K562 (cell line): ENCODE measurements around the gene ARHGAP15. TPM values are rescaled to one million over a fixed set of nuclear protein-coding genes. Genes with fewer than 3 reads are reported as not detected.

Source experiments
- ATAC-seq: fragments of 200-7000 bp; cut with Tn5 transposase; 3 replicates; pipeline ENCODE4 v1.9.1; 2020; ENCODE audit warnings: moderate library complexity
- BruUV-seq: library from RNA; stranded (reverse); fragments of 400-500 nt; replicated peaks from 2 replicates; lab custom pipeline; 2021; lab: Mats Ljungman, UMichigan
- CTCF ChIA-PET: fragments of 300-600 bp; formaldehyde crosslinking; extraction: SDS; loops from one replicate; lab custom pipeline; 2021; ENCODE audit warnings: low intra/inter-chr PET ratio; lab: Yijun Ruan, JAX
- POLR2A ChIA-PET: fragments of 300-600, 350-650 bp; sonication (Branson Sonifier 250); formaldehyde crosslinking; extraction: SDS; loops from one replicate; lab custom pipeline; 2021; ENCODE audit warnings: antibody characterized with exemption, inconsistent platforms; lab: Yijun Ruan, JAX
- DNase-seq, 4 experiments: peaks; one replicate each; pipeline versions ENCODE4 v3.0.0 to v3.0.0-alpha.2; 2011 to 2018; ENCODE audit warnings: low spot score in 3 of 4, mixed read lengths in 3 of 4; ENCODE audit errors: extremely low read depth in 1 of 4
- FAIRE-seq: peaks from 2 replicates; lab custom pipeline; 2011; peaks lifted over from hg19 to GRCh38; lab: Jason Lieb, UNC
- H2AFZ ChIP-seq: 2 replicates; pipeline ENCODE4 v1.6.0; 2011; ENCODE audit warnings: low read depth, low read length, control low read depth, inconsistent platforms
- H3K27ac ChIP-seq: fragments of 200-600 bp; 3 replicates; pipeline ENCODE4 v1.8.0; 2011; ENCODE audit warnings: low read depth, mild to moderate bottlenecking, control low read depth, inconsistent platforms, low read length, moderate library complexity, mixed read lengths; ENCODE audit errors: extremely low read depth
- H3K27me3 ChIP-seq, 2 experiments: fragments of 300-600 bp in 1 of 2; 2 replicates in 1 of 2; 3 replicates in 1 of 2; pipeline versions ENCODE4 v1.6.0 to v1.8.0; 2011; ENCODE audit warnings: inconsistent platforms in 2 of 2, low read length in 2 of 2, mild to moderate bottlenecking in 1 of 2, mixed read lengths in 1 of 2, moderate library complexity in 1 of 2; ENCODE audit not compliant: control insufficient read depth in 2 of 2, insufficient read depth in 2 of 2
- H3K36me3 ChIP-seq: fragments of 300-600 bp; 3 replicates; pipeline ENCODE4 v1.8.0; 2011; ENCODE audit warnings: mild to moderate bottlenecking, low read length, inconsistent platforms; ENCODE audit not compliant: control insufficient read depth, insufficient read depth
- H3K4me1 ChIP-seq, 2 experiments: fragments of 200-600 bp in 1 of 2; replicated peaks in 1 of 2; 2 replicates in 1 of 2; 3 replicates in 1 of 2; pipeline versions ENCODE4 v1.5.1 to v1.8.0; 2011; ENCODE audit warnings: inconsistent platforms in 2 of 2, low read length in 2 of 2, mild to moderate bottlenecking in 1 of 2, mixed read lengths in 1 of 2, moderate library complexity in 1 of 2; ENCODE audit not compliant: control insufficient read depth in 2 of 2, insufficient read depth in 2 of 2
- H3K4me2 ChIP-seq: 2 replicates; pipeline ENCODE4 v1.6.1; 2011; ENCODE audit warnings: low read length, control low read depth, inconsistent platforms, mixed read lengths; ENCODE audit not compliant: insufficient read depth
- H3K4me3 ChIP-seq: fragments of 200-600 bp; sonication (generic), shearing (Covaris generic); 2 replicates; pipeline ENCODE4 v1.5.1; 2016; ENCODE audit warnings: control low read depth, inconsistent platforms
- H3K79me2 ChIP-seq: fragments of 200-600 bp; 3 replicates; pipeline ENCODE4 v1.8.0; 2011; ENCODE audit warnings: low read length, inconsistent platforms; ENCODE audit not compliant: control insufficient read depth, insufficient read depth
- H3K9ac ChIP-seq, 2 experiments: 2 replicates each; pipeline versions ENCODE4 v1.6.0 to v1.6.1; 2011; ENCODE audit warnings: low read depth in 2 of 2, low read length in 2 of 2, control low read depth in 1 of 2, inconsistent platforms in 1 of 2, mild to moderate bottlenecking in 1 of 2, mixed read lengths in 1 of 2; ENCODE audit not compliant: insufficient read depth in 1 of 2
- H3K9me1 ChIP-seq: one replicate; pipeline ENCODE4 v1.6.0; 2011; ENCODE audit warnings: inconsistent platforms, mild to moderate bottlenecking, low read length, moderate library complexity; ENCODE audit not compliant: control insufficient read depth, insufficient read depth
- H3K9me3 ChIP-seq: replicated peaks from 2 replicates; pipeline ENCODE4 v1.5.1; 2011; ENCODE audit warnings: low read depth, low read length, inconsistent platforms; ENCODE audit not compliant: control insufficient read depth, insufficient read depth
- H4K20me1 ChIP-seq: replicated peaks from 2 replicates; pipeline ENCODE4 v1.6.1; 2011; ENCODE audit warnings: low read length, inconsistent platforms, mixed read lengths; ENCODE audit not compliant: control insufficient read depth, insufficient read depth
- BCLAF1 ChIP-seq, 2 experiments: fragments of 450-650 bp in 1 of 2; IDR thresholded peaks; 2 replicates each; pipeline ENCODE4 v1.6.1; 2011 to 2017; ENCODE audit warnings: low read depth in 2 of 2, antibody characterized with exemption in 1 of 2, borderline replicate concordance in 1 of 2, low read length in 1 of 2, mild to moderate bottlenecking in 1 of 2, mixed read lengths in 1 of 2; ENCODE audit not compliant: control insufficient read depth in 1 of 2
- CCAR2 ChIP-seq: fragments of 200-400 bp; formaldehyde crosslinking; IDR thresholded peaks from 2 replicates; pipeline ENCODE4 v1.6.1; 2017; ENCODE audit warnings: mild to moderate bottlenecking, low read depth, low read length
- GABPA ChIP-seq: fragments of 200-800 bp; sonication (Bioruptor generic); conservative IDR thresholded peaks from 2 replicates; pipeline ENCODE4 v1.6.1; 2016; ENCODE audit warnings: low read depth, missing genetic modification characterization, missing compliant biosample characterization
- RERE ChIP-seq: sonication (generic); formaldehyde crosslinking; IDR thresholded peaks from 2 replicates; pipeline ENCODE4 v1.8.0; 2023; ENCODE audit warnings: missing genetic modification reagents, mild to moderate bottlenecking, borderline replicate concordance
- ZNF436 ChIP-seq: fragments of 250-450, 450-650 bp; sonication (Bioruptor Pico); formaldehyde crosslinking; IDR thresholded peaks from 2 replicates; pipeline ENCODE4 v1.7.0; 2020; ENCODE audit warnings: mild to moderate bottlenecking
- ZSCAN32 ChIP-seq: fragments of 450-650 bp; formaldehyde crosslinking; IDR thresholded peaks from 2 replicates; pipeline ENCODE4 v1.4.0; 2020; ENCODE audit warnings: mild to moderate bottlenecking, moderate library complexity
- WGBS: fragments of 100-300 bp; shearing (Covaris generic); methylation state at CpG from one replicate; pipeline ENCODE4 v1.1.6; 2016; ENCODE audit warnings: low coverage, mixed read lengths; ENCODE audit not compliant: insufficient coverage; ENCODE audit errors: missing lambda C conversion rate; 5-methylcytosine and 5-hydroxymethylcytosine counted together
- in situ Hi-C: fragments of 300-500 bp; cut with MboI; formaldehyde crosslinking; loops from 4 replicates; pipeline ENCODE4 v1.15.0; 2018; ENCODE audit warnings: inconsistent platforms, mixed read lengths
- intact Hi-C: fragments of 100-400 bp; cut with micrococcal nuclease; formaldehyde crosslinking; loops from 2 replicates; pipeline ENCODE4 v1.14.2; 2022
- polyA plus RNA-seq, 8 experiments: library from polyadenylated mRNA; depleted of rRNA in 4 of 8; stranded (reverse) in 5 of 8; unstranded in 3 of 8; fragments of >200 nt; fragmentation: Nextera tagmentation in 2 of 8; fragmentation: Illumina TruSeq in 1 of 8; extraction: Ambion mirVana in 2 of 8; extraction: Trizol in 1 of 8; gene quantifications; 2 replicates each; pipeline versions ENCODE4 v1.2.1 to v1.2.3, GENCODE V29; 2011 to 2014; ENCODE audit warnings: inconsistent platforms in 1 of 8, missing spikeins in 1 of 8
- total RNA-seq, 7 experiments: library from RNA; depleted of rRNA in 6 of 7; stranded (reverse); fragments of >200 nt in 6 of 7; fragmentation: Illumina TruSeq in 2 of 7; extraction: Trizol in 2 of 7; gene quantifications; 2 replicates each; pipeline versions ENCODE4 v1.2.1 to v1.2.3, GENCODE V29; 2011 to 2021; ENCODE audit warnings: low replicate concordance in 1 of 7

ARHGAP15 gene
- total and polyA plus RNA-seq, 9 of the 15 experiments (the other 6 are each of a cell fraction or from before 2014, with no cell fraction given): 1.5 to 17.9 (median 7.9) TPM

- CTCF ChIA-PET: no interaction called here
- intact Hi-C loops: no loop called here
- no peak for ATAC-seq
These were observed 47.6 kb upstream of the ARHGAP15 start for GRCh38 chr2:143081616-143082015.

GRCh38 chr2:143083636-143084035 lies 45.6 kb upstream of the ARHGAP15 start:
- Histone ChIP-seq H3K79me2 (no peaks in the 10 kb centered on the region), H3K27ac (no peak overlapping the region), H3K9ac (no peak overlapping the region), H3K36me3 (no peaks in the 10 kb centered on the region), H3K4me2 (no peak overlapping the region), H3K9me1 (no peaks in the 10 kb centered on the region), H3K27me3 (no peaks in the 10 kb centered on the region), H4K20me1 (no peaks in the 10 kb centered on the region), H3K4me1 (no peaks in the 10 kb centered on the region), H3K9me3 (no peaks in the 10 kb centered on the region), H2AFZ (no peak overlapping the region), H3K4me3 (no peak overlapping the region)
- intact Hi-C loops: no loop called here
- 0% methylated on average over 2 of the region's 2 CpGs for WGBS
- CTCF ChIA-PET: no interaction called here
- DNase-seq (no peak), FAIRE-seq (no peak), ATAC-seq (no peak)
- no TSS peak for BruUV-seq
- POLR2A ChIA-PET: no interaction called here
- in situ Hi-C loops: no loop called here
- no peak for TF ChIP-seq RERE (CRISPR knock-in tag)
- no peak for TF ChIP-seq ZSCAN32 (CRISPR knock-in tag)
- no peak for TF ChIP-seq CCAR2
- TF ChIP-seq BCLAF1 (IDR thresholded peaks at IDR 0.05; ENCODE audit: borderline replicate concordance in 1 of 2, control insufficient read depth in 1 of 2, low read depth in 2 of 2, low read length in 1 of 2): no peak
- TF ChIP-seq GABPA (tag): no peak

More at GRCh38 chr2:143081616-143082015, 47.6 kb upstream of the ARHGAP15 start:
- H3K4me3 ChIP-seq: no peak overlapping the region
- no peak overlapping the region for H3K9ac ChIP-seq
- no peak overlapping the region for H3K4me2 ChIP-seq
- BruUV-seq: no TSS peak
- H3K4me1 ChIP-seq: no peaks in the 10 kb centered on the region
- H4K20me1 ChIP-seq: no peaks in the 10 kb centered on the region
- H3K79me2 ChIP-seq: no peaks in the 10 kb centered on the region
- no peaks in the 10 kb centered on the region for H3K27me3 ChIP-seq
- TF ChIP-seq ZNF436: no peak
- TF ChIP-seq, all 486 proteins: peak for 0
- H3K9me3 ChIP-seq: no peaks in the 10 kb centered on the region
- FAIRE-seq: no peak
- H3K36me3 ChIP-seq: no peaks in the 10 kb centered on the region
- POLR2A ChIA-PET: no interaction called here
- in situ Hi-C loops: no loop called here
- H3K27ac ChIP-seq: no peak overlapping the region
- H3K9me1 ChIP-seq: no peaks in the 10 kb centered on the region
- no peak overlapping the region for H2AFZ ChIP-seq
- no peak for DNase-seq
- 0% methylated on average over 1 of the region's 1 CpG for WGBS
